HG03457 (cell line): ENCODE data around the gene CHMP6.
"Not testable (repeated sequence)": the region's sequence is repeated elsewhere in the genome, so short reads cannot be mapped to it uniquely, and the experiment has no call there.

Source experiments
- ATAC-seq: cut with Tn5 transposase; IDR thresholded peaks from one replicate; pipeline ENCODE4 v1.9.1; 2021; ENCODE audit warnings: moderate number of reproducible peaks; ENCODE audit not compliant: unreplicated experiment

CHMP6 gene

GRCh38 chr17:81011951-81012350 is 20.3 kb downstream of the CHMP6 start:
- ATAC-seq = no peak

- ATAC-seq = no peak
These were observed 21.2 kb downstream of the CHMP6 start for GRCh38 chr17:81012574-81013447.

GRCh38 chr17:81013642-81014041 is 22.0 kb downstream of the CHMP6 start:
- ATAC-seq = no peak

GRCh38 chr17:81015136-81015535 is 23.5 kb downstream of the CHMP6 start:
- ATAC-seq = no peak

- ATAC-seq = no peak
These were observed 24.9 kb downstream of the CHMP6 start for GRCh38 chr17:81016575-81016974.

- not testable (repeated sequence) for ATAC-seq
These were observed 25.7 kb downstream of the CHMP6 start for GRCh38 chr17:81017330-81017729.

- ATAC-seq = no peak
These were observed 26.6 kb downstream of the CHMP6 start for GRCh38 chr17:81018044-81018802.

GRCh38 chr17:81019563-81020442 is 28.2 kb downstream of the CHMP6 start:
- no peak for ATAC-seq

- no peak for ATAC-seq
These were observed 28.8 kb downstream of the CHMP6 start for GRCh38 chr17:81020443-81020766.

- ATAC-seq = no peak
These were observed 29.3 kb downstream of the CHMP6 start for GRCh38 chr17:81020767-81021497.

GRCh38 chr17:81021531-81022343 is 30.1 kb downstream of the CHMP6 start:
- ATAC-seq = no peak

- no peak for ATAC-seq
These were observed 30.7 kb downstream of the CHMP6 start for GRCh38 chr17:81022344-81022676.

- ATAC-seq = no peak
These were observed 33.6 kb downstream of the CHMP6 start for GRCh38 chr17:81025065-81025740.

- ATAC-seq = no peak
These were observed 34.1 kb downstream of the CHMP6 start for GRCh38 chr17:81025741-81026129.

- no peak for ATAC-seq
These were observed 34.8 kb downstream of the CHMP6 start for GRCh38 chr17:81026266-81027036.

GRCh38 chr17:81027038-81027437 is 35.4 kb downstream of the CHMP6 start:
- no peak for ATAC-seq

- ATAC-seq = no peak
These were observed 36.2 kb downstream of the CHMP6 start for GRCh38 chr17:81027591-81028505.

- ATAC-seq = no peak
These were observed 36.8 kb downstream of the CHMP6 start for GRCh38 chr17:81028506-81028858.
